Neutrophil (primary cell): Measurements from ENCODE around the gene PABPC5.

Experiments used
- H3K27ac ChIP-seq: fragments of 200-600 bp; sonication (generic); 2 replicates; pipeline ENCODE4 v1.5.1; 2016; ENCODE audit warnings: mild to moderate bottlenecking, moderate library complexity
- H3K27me3 ChIP-seq: fragments of 200-600 bp; sonication (generic); 2 replicates; pipeline ENCODE4 v1.6.0; 2016; ENCODE audit warnings: mild to moderate bottlenecking
- H3K36me3 ChIP-seq: fragments of 200-600 bp; sonication (generic); 2 replicates; pipeline ENCODE4 v1.5.1; 2017
- H3K4me1 ChIP-seq, 2 experiments: fragments of 200-600 bp in 1 of 2; sonication (generic) in 1 of 2; 1 replicate in 1 of 2; 2 replicates in 1 of 2; pipeline versions ENCODE4 v1.5.1 to v1.6.1; 2013 to 2016; ENCODE audit warnings: low read depth in 1 of 2, low read length in 1 of 2, mild to moderate bottlenecking in 1 of 2, moderate library complexity in 1 of 2; ENCODE audit not compliant: control insufficient read depth in 1 of 2, insufficient read depth in 1 of 2
- H3K4me3 ChIP-seq, 2 experiments: fragments of 200-600 bp in 1 of 2; sonication (generic) in 1 of 2; 1 replicate in 1 of 2; 2 replicates in 1 of 2; pipeline ENCODE4 v1.5.1; 2013 to 2016; ENCODE audit warnings: low read depth in 1 of 2, low read length in 1 of 2, mild to moderate bottlenecking in 1 of 2, moderate library complexity in 1 of 2
- H3K9me3 ChIP-seq: fragments of 200-600 bp; sonication (generic); 2 replicates; pipeline ENCODE4 v1.5.1; 2016
- CTCF ChIP-seq: fragments of 200-600 bp; sonication (generic); IDR thresholded peaks from 2 replicates; pipeline ENCODE4 v1.5.1; 2016; ENCODE audit warnings: antibody characterized with exemption

Gene PABPC5

GRCh38 chrX:91434351-91435168 is at the start of gene PABPC5:
PABPC5 (plus strand) TSS chrX:91434839; CDS start chrX:91435578, 739 bp downstream.
- Histone ChIP-seq H3K4me1 (no peaks in the 10 kb centered on the region), H3K9me3 (no peaks in the 10 kb centered on the region), H3K4me3 (no peak within 1 kb of the TSS), H3K36me3 (no peaks in the 10 kb centered on the region), H3K27me3 (peaks cover 12% of the 10 kb centered on the region), H3K27ac (no peak within 1 kb of the TSS)
- no peak for TF ChIP-seq CTCF

- H3K4me1 ChIP-seq, result no peaks in the 10 kb centered on the region
- no peaks in the 10 kb centered on the region for H3K27me3 ChIP-seq
- H3K9me3 ChIP-seq, result no peaks in the 10 kb centered on the region
- no peaks in the 10 kb centered on the region for H3K36me3 ChIP-seq
- TF ChIP-seq CTCF, result no peak
- no peak overlapping the region for H3K4me3 ChIP-seq
- H3K27ac ChIP-seq, result no peak overlapping the region
Observed at GRCh38 chrX:91389026-91389425, 45.6 kb upstream of the PABPC5 start.

DNA sequence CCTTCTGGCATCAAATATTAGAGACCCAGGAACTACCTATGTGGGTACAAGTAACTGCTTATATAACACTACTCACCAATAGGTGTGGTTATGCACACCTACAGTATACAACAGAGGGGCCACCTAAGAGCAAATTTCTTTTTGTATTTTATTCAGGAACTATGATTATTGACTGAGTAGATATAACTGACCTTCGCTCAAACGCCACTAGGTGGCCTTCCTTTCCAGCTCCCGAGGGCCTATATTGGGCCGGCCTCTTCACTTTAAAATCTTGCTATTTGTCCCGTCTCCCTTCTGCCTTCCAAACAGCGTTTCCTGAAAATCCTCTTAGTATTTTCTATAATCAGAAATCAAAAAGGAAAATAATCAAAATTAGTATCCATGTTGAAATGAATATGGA is 19.9 kb upstream of the PABPC5 start:
- no peak overlapping the region for H3K27ac ChIP-seq
- H3K4me3 ChIP-seq, result no peak overlapping the region
- H3K36me3 ChIP-seq, result no peaks in the 10 kb centered on the region
- H3K4me1 ChIP-seq, result no peaks in the 10 kb centered on the region
- no peaks in the 10 kb centered on the region for H3K27me3 ChIP-seq
- no peak for TF ChIP-seq CTCF
- no peaks in the 10 kb centered on the region for H3K9me3 ChIP-seq

DNA sequence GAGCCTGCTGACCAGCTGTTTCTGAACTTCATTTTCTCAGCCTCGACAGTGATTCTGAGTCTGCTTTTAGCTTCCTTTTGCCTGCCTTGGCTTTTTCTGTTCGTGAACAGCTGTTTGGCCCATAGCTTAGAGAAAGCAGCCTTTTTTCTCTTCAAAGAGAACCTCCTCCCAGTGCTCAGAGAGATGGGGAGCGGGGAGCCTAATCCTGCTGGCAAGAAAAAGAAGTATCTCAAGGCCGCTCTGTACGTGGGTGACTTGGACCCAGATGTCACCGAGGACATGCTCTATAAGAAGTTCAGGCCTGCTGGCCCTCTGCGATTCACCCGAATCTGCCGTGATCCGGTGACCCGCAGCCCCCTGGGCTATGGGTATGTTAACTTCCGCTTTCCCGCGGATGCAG is 756 bp downstream of the PABPC5 start:
- no peak overlapping the region for H3K27ac ChIP-seq
- H3K4me3 ChIP-seq, result no peak overlapping the region
- TF ChIP-seq CTCF, result no peak
- peaks cover 12% of the 10 kb centered on the region for H3K27me3 ChIP-seq
- no peaks in the 10 kb centered on the region for H3K4me1 ChIP-seq
- H3K36me3 ChIP-seq, result no peaks in the 10 kb centered on the region
- H3K9me3 ChIP-seq, result no peaks in the 10 kb centered on the region
